Testis (tissue), 2 donors: ENCODE data around the gene ITM2C.

Source experiments
- CTCF ChIP-seq, 3 experiments: fragments of 450-650 bp in 2 of 3; fragments of 200-600 bp in 1 of 3; sonication (generic) in 1 of 3; IDR thresholded peaks; one replicate each; pipeline ENCODE4 v1.5.1; 2016 to 2019; ENCODE audit warnings: antibody characterized with exemption in 3 of 3, mild to moderate bottlenecking in 2 of 3, moderate library complexity in 1 of 3
- POLR2A ChIP-seq: fragments of 450-650 bp; IDR thresholded peaks from one replicate; pipeline ENCODE4 v1.6.1; 2017; ENCODE audit warnings: antibody characterized with exemption, mild to moderate bottlenecking, moderate library complexity

GRCh38 chr2:230888824-230889400, 24.2 kb downstream of the ITM2C start:
- TF ChIP-seq POLR2A: no peak
- no peak for TF ChIP-seq CTCF (IDR thresholded peaks at IDR 0.05)
